ENCODE measurements around the gene ACP4.
"Not testable (repeated sequence)": the region's sequence is repeated elsewhere in the genome, so short reads cannot be mapped to it uniquely, and the experiment has no call there.

Gene ACP4

GRCh38 chr19:50790396-50790795 lies at the start of gene ACP4:
Gene ACP4, plus strand, starts transcription at chr19:50790415. Its CDS starts 0 bp downstream, at chr19:50790415.
- DNase-seq (ENCODE audit: low read depth in 3 of 3), result no peak

DNA sequence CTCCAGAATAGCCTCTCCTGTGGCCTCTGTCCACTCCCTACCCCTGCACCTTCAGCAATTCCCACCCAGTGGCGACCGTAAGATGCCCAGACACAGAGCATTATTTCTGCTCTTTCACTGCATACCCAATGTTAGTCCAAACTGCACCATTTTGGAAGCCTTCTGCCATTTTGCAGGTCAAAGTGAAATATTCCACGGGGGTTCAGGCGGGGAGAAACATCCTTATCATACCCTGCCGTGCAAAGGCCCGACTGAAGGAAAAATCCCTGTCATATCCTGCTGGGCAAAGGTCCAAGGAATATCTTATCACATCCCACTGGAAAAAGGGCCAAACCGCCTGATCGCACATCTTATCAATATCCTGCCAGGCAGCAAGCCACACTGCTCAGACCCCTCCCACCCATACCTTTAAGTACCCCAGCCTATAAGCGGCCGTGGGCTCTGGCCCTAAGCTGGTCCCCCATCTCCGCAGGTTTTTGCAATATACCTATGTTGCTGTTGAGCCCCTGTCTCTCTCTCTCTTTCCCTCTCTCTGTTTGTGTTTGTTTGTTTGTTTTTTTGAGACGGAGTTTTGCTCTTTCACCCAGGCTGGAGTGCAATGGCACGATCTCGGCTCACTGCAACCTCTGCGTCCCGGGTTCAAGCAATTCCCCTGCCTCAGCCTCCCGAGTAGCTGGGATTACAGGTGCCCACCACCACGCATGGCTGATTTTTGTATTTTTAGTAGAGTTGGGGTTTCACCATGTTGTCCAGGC lies 48.9 kb upstream of the ACP4 start:
- DNase-seq (ENCODE audit: low read depth in 3 of 3), result no peak

DNA sequence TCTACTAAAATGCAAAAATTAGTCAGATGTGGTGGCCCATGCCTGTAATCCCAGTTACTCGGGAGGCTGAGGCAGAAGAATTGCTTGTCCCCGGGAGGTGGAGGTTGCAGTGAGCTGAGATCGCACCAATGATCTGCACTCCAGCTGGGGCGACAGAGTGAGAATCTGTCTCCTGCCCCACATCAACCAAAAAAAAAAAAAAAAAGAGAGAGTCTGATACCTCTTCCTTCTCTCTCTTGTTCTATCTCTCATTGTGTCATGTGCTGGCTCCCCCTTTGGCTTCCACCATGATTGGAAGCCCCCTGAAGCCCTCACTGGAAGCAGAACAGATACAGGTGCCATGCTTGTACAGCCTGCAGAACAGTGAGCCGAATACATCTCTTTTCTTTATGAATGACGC lies 46.7 kb upstream of the ACP4 start:
- DNase-seq (ENCODE audit: low read depth in 3 of 3), result no peak

DNA sequence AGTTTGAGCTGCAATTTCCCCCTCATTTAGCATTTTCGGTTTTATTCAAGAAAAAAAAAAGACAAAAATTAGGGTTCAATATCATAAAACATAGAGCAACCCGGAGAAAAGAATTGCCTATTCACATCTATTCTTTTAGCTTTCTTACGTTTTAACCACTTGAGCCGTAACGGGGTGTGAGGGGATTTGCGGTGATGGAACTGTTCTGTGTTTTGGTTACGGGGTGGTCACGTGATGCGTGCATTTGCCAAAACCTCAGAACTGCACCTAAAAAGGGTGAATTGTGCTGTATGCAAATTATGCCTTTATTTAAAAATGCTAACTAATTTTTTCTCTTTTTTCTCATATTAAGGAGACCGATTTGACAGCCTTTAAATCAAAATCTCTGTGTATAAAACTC lies 45.0 kb upstream of the ACP4 start:
- no peak for DNase-seq (ENCODE audit: low read depth in 3 of 3)

- DNase-seq (ENCODE audit: low read depth in 3 of 3), result not testable (repeated sequence)
Observed at GRCh38 chr19:50747141-50747540, 43.1 kb upstream of the ACP4 start.

DNA sequence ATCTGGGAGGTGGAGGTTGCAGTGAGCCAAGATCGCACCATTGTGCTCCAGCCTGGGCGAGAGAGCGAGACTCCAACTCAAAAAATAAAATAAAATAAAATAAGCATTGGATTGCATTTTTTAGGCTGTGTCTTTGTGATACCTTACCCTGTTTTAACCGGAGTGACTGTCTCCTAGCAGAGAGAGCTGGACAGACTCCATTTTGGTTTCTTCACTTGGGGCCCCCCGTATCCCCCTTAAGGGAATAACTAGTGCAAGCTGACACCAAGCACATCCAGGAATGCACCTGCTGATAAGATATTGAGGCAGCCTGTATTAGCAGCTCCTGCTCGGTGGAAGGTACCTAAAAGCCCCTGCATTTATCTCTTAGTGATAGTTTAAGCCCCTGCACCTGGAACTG lies 40.7 kb upstream of the ACP4 start:
- no peak for DNase-seq (ENCODE audit: low read depth in 3 of 3)

GRCh38 chr19:50750010-50750409 lies 40.2 kb upstream of the ACP4 start:
- no peak for DNase-seq (ENCODE audit: low read depth in 3 of 3)

GRCh38 chr19:50753879-50754278 lies 36.3 kb upstream of the ACP4 start:
- DNase-seq (ENCODE audit: low read depth in 3 of 3), result no peak

DNA sequence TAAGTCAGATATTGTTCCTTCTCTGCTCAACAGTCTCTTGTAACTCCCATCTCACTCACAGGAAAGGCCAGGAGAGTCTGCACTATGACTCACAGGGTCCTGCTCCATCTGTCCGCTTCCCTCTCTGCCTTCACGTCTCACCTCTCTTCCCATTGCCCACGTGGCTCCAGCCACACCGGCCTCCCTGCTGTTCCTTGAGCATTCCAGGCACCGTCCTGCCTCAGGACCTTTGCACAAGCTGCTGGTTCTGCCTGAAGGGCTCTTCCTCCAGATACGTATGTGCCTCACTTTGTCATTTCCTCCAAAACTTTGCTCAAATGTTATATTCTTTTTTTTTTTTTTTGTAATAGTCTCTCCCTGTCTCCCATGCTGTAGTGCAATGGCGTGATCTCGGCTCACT lies 34.0 kb upstream of the ACP4 start:
- not testable (repeated sequence) for DNase-seq (ENCODE audit: low read depth in 3 of 3)

GRCh38 chr19:50757624-50758023 lies 32.6 kb upstream of the ACP4 start:
- not testable (repeated sequence) for DNase-seq (ENCODE audit: low read depth in 3 of 3)

GRCh38 chr19:50759076-50759475 lies 31.1 kb upstream of the ACP4 start:
- DNase-seq (ENCODE audit: low read depth in 3 of 3), result not testable (repeated sequence)

DNA sequence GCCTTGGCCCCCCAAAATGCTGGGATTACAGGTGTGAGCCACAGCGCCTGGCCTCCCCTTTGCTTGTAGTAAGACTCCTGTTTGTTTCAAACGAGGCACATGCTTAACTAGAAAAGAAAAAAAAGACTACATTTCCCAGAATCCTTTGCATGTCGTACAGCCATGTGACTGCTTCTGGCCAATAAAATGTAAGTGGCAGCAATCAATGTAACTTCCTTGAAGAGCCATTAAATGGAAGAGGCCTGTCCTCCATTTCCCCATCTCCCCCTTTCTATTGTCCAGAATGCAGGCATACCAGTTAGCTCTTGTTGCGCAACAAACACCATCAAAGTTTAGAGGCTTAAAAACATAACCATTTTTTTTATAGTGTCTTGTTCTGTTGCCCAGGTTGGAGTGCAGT lies 30.3 kb upstream of the ACP4 start:
- DNase-seq (ENCODE audit: low read depth in 3 of 3), result no peak

GRCh38 chr19:50761501-50761900 lies 28.7 kb upstream of the ACP4 start:
- DNase-seq (ENCODE audit: low read depth in 3 of 3), result not testable (repeated sequence)

DNA sequence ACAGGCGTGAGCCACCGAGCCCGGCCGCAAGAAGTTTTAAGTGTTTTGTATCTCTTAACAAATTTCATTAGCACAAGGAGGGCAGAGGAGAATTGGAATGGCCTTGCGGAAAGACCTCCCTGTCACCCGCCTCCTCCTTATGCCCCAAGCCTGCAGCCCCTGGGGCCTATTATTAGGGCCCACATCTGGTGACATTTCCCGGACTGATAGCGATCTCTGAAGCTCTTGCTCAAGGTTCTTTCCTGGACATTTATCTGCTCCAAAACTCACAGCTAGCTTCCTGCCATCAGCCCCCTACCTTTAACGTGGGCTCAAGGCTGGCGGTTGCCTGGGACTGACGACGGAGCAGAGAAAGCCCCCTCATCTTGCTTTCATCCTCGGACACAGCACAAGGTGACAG lies 26.7 kb upstream of the ACP4 start:
- not testable (repeated sequence) for DNase-seq (ENCODE audit: low read depth in 3 of 3)

DNA sequence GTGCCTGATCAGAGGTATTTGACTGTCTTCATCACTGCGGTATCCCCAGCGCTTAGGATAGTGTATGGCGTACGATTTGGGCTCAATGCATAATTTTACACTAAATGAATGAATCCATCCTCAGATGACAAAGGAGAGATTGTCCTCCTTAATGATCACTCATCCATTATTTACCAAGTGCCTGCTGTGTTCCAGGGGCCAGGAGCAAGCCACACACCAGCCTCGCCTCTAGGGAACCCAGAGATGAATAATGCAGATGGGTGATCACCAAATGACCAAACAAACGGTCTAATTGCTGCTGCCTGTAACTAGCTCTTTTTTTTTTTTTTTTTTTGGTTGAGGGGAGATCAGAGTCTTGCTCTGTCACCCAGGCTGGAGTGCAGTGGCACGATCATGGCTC lies 25.8 kb upstream of the ACP4 start:
- DNase-seq (ENCODE audit: low read depth in 3 of 3), result no peak

- DNase-seq (ENCODE audit: low read depth in 3 of 3), result not testable (repeated sequence)
Observed at GRCh38 chr19:50766746-50767145, 23.5 kb upstream of the ACP4 start.

GRCh38 chr19:50767263-50767662 lies 23.0 kb upstream of the ACP4 start:
- DNase-seq (ENCODE audit: low read depth in 3 of 3), result not testable (repeated sequence)

DNA sequence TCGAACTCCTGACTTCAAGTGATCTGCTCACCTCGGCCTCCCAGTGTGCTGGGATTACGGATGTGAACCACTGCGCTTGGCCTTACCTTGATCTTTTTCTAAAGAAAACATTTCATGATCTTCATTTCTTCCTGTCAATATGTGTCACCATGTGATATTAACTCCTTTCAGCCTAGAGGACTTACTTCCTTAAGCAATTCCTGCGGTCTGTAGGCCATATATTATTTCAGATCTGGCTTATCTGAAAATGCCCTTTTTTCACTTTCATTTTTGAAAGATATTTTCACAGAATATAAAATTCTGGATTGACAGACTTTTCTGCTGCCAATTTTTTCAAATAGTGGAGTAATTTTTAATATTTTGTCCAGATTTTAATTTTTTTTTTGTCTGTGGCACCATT lies 21.9 kb upstream of the ACP4 start:
- no peak for DNase-seq (ENCODE audit: low read depth in 3 of 3)

GRCh38 chr19:50770164-50770563 lies 20.1 kb upstream of the ACP4 start, which contains the start of gene GPR32:
Gene GPR32, plus strand, starts transcription at chr19:50770464. Its CDS starts 137 bp downstream, at chr19:50770601.
- not testable (repeated sequence) for DNase-seq (ENCODE audit: low read depth in 3 of 3)

GRCh38 chr19:50770888-50771287 lies 19.3 kb upstream of the ACP4 start:
- DNase-seq (ENCODE audit: low read depth in 3 of 3), result no peak

- DNase-seq (ENCODE audit: low read depth in 3 of 3), result no peak
Observed at GRCh38 chr19:50772476-50772875, 17.7 kb upstream of the ACP4 start.

DNA sequence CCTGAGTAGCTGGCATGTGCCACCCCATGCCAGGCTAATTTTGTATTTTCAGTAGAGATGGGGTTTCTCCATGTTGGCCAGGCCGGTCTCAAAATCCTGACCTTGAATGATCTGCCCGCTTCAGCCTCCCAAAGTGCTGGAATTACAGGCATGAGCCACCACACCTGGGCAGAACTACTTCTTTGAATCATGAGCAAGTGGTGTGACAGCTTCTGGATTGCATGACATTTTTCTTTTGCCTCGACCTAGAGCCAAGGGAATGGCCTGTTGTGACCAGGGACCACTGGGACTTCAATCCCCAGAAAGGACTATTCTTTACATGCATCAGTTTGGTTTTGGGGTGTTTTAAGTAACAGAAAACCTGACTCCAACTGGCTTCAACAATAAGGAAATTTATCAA lies 17.3 kb upstream of the ACP4 start:
- not testable (repeated sequence) for DNase-seq (ENCODE audit: low read depth in 3 of 3)

DNA sequence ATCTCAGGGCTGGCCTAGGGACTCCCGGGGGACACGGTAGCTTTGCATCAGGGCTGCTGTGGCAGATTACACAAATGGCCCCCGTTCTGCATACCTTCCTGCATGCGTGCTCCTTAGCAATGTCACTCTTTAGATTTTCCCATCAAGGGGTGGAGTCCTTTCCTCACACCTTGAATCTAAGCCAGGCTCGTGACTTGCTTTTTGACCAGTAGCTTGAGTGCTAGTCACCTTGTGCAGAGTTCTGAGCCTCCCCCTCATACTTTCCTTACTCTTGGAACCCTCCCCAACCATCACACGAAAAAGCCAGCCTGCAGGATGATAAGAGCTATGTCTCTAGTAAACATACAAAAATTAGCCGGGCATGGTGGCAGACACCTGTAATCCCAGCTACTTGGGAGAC lies 16.8 kb upstream of the ACP4 start:
- DNase-seq (ENCODE audit: low read depth in 3 of 3), result not testable (repeated sequence)

DNA sequence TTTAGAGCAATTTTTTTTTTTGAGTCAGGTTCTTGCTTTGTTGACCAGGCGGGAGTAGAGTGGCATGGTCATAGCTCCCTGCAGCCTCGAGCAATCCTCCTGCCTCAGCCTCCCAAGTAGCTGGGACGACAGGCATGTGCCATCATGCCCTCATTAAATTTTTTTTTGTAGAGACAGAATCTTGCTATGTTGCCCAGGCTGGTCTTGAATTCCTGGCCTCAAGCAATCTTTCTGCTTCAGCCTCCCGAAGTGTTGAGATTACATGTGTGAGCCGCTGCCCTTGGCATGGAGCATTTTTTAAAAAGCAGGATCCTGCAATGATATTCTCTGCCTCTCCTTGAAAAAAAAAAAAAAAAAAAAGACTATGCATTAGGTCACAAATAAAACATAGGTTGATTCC lies 14.1 kb upstream of the ACP4 start:
- DNase-seq (ENCODE audit: low read depth in 3 of 3), result no peak
